ENCODE measurements around the gene FCHSD1.
"Not testable (repeated sequence)": the region's sequence is repeated elsewhere in the genome, so short reads cannot be mapped to it uniquely, and the experiment has no call there.

Gene FCHSD1

GRCh38 chr5:141617128-141617527 is 34.1 kb downstream of the FCHSD1 start:
- peak overlapping the region; percentile 96 to 98 (median 96) for H3K4me3 Mint-ChIP-seq
- TF ChIP-seq, protein P1, sequence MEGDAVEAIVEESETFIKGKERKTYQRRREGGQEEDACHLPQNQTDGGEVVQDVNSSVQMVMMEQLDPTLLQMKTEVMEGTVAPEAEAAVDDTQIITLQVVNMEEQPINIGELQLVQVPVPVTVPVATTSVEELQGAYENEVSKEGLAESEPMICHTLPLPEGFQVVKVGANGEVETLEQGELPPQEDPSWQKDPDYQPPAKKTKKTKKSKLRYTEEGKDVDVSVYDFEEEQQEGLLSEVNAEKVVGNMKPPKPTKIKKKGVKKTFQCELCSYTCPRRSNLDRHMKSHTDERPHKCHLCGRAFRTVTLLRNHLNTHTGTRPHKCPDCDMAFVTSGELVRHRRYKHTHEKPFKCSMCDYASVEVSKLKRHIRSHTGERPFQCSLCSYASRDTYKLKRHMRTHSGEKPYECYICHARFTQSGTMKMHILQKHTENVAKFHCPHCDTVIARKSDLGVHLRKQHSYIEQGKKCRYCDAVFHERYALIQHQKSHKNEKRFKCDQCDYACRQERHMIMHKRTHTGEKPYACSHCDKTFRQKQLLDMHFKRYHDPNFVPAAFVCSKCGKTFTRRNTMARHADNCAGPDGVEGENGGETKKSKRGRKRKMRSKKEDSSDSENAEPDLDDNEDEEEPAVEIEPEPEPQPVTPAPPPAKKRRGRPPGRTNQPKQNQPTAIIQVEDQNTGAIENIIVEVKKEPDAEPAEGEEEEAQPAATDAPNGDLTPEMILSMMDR (IDR thresholded peaks at IDR 0.05; ENCODE audit: unreplicated experiment in 3 of 3) = no peak
- H3K36me3 Mint-ChIP-seq (ENCODE audit: low read depth) = peaks cover 13% of the 10 kb centered on the region
- H3K4me1 Mint-ChIP-seq = peaks cover 26% of the 10 kb centered on the region
- H3K9me3 Mint-ChIP-seq = no peaks in the 10 kb centered on the region
- no peaks in the 10 kb centered on the region for H3K27me3 Mint-ChIP-seq (ENCODE audit: low read depth)
- H3K27ac Mint-ChIP-seq = peak overlapping the region; percentile 14 to 98 (median 91)

GRCh38 chr5:141615991-141616720 is 35.1 kb downstream of the FCHSD1 start:
- Mint-ChIP-seq H3K27ac (peak overlapping the region in 2 of 3 experiments; percentile 59 to 98), H3K9me3 (no peaks in the 10 kb centered on the region), H3K27me3 (ENCODE audit: low read depth) (no peaks in the 10 kb centered on the region), H3K36me3 (ENCODE audit: low read depth) (peaks cover 9% of the 10 kb centered on the region), H3K4me3 (peak overlapping the region; percentile 96 to 98 (median 96)), H3K4me1 (peaks cover 26% of the 10 kb centered on the region)
- TF ChIP-seq, protein P1 (IDR thresholded peaks at IDR 0.05; ENCODE audit: unreplicated experiment in 3 of 3) = no peak

- H3K27me3 Mint-ChIP-seq (ENCODE audit: low read depth) = no peaks in the 10 kb centered on the region
- H3K36me3 Mint-ChIP-seq (ENCODE audit: low read depth) = peaks cover 12% of the 10 kb centered on the region
- no peak overlapping the region for H3K4me3 Mint-ChIP-seq
- TF ChIP-seq, protein P1 (IDR thresholded peaks at IDR 0.05; ENCODE audit: unreplicated experiment in 3 of 3) = no peak
- no peaks in the 10 kb centered on the region for H3K9me3 Mint-ChIP-seq
- peaks cover 26% of the 10 kb centered on the region for H3K4me1 Mint-ChIP-seq
- H3K27ac Mint-ChIP-seq = no peak overlapping the region
These were observed 37.9 kb downstream of the FCHSD1 start for GRCh38 chr5:141613344-141613743.

DNA sequence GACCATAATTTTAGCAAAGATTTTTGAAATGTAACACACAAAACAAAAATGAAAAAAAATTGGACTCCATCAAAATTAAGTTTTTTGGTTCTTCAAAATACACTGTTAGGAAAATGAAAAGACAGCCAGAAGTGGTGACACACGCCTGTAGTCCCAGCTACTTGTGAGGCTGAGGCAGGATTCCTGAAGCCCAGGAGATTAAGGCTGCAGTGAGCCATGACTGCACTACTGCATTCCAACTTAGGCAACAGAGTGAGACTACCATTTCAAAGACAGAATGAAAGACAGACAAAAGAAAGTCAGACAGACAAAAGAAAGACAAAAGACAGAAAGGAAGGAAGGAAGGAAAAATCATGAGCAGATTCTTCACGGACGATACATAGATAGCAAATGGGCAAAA is 39.9 kb downstream of the FCHSD1 start:
- H3K4me3 Mint-ChIP-seq = no peak overlapping the region
- H3K36me3 Mint-ChIP-seq (ENCODE audit: low read depth) = peaks cover 12% of the 10 kb centered on the region
- H3K27ac Mint-ChIP-seq = peak overlapping the region in 1 of 3 experiments; percentile 30
- H3K9me3 Mint-ChIP-seq = no peaks in the 10 kb centered on the region
- peaks cover 6% of the 10 kb centered on the region for H3K4me1 Mint-ChIP-seq
- TF ChIP-seq, protein P1 (IDR thresholded peaks at IDR 0.05; ENCODE audit: unreplicated experiment in 3 of 3) = no peak
- H3K27me3 Mint-ChIP-seq (ENCODE audit: low read depth) = no peaks in the 10 kb centered on the region

DNA sequence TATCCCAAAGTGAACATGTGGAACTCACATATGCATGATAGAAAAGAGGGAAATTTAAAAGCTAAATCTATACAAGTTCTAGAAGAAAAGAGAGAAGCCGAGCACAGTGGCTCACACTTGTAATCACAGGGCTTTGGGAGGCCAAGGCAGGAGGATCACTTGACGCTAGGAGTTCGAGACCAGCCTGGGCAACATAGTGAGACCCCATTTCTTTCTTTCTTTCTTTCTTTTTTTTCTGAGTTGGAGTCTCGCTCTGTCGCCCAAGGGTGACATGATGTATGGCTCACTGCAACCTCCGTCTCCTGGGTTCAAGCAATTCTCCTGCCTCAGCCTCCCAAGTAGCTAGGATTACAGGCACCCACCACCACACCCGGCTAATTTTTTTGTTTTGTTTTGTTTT is 41.3 kb downstream of the FCHSD1 start:
- not testable (repeated sequence) for H3K27me3 Mint-ChIP-seq (ENCODE audit: low read depth); H3K36me3 Mint-ChIP-seq (ENCODE audit: low read depth); H3K4me1 Mint-ChIP-seq; H3K4me3 Mint-ChIP-seq; H3K9me3 Mint-ChIP-seq
- H3K27ac Mint-ChIP-seq = peak overlapping the region in 1 of 3 experiments; percentile 39

- peaks cover 6% of the 10 kb centered on the region for H3K4me1 Mint-ChIP-seq
- no peaks in the 10 kb centered on the region for H3K9me3 Mint-ChIP-seq
- peak overlapping the region in 1 of 3 experiments; percentile 92 for H3K27ac Mint-ChIP-seq
- no peak overlapping the region for H3K4me3 Mint-ChIP-seq
- TF ChIP-seq, protein P1 (IDR thresholded peaks at IDR 0.05; ENCODE audit: unreplicated experiment in 3 of 3) = no peak
- H3K27me3 Mint-ChIP-seq (ENCODE audit: low read depth) = no peaks in the 10 kb centered on the region
- H3K36me3 Mint-ChIP-seq (ENCODE audit: low read depth) = peaks cover 8% of the 10 kb centered on the region
These were observed 42.2 kb downstream of the FCHSD1 start for GRCh38 chr5:141609044-141609443.
